C4-2B (cell line): ENCODE results near the gene CRABP1.

Experiments
- CTCF ChIP-seq: fragments of 450-650 bp; conservative IDR thresholded peaks from 2 replicates; pipeline ENCODE4 v1.5.1; 2017; ENCODE audit warnings: mild to moderate bottlenecking
- ZFX ChIP-seq: fragments of 450-650 bp; IDR thresholded peaks from 2 replicates; pipeline ENCODE4 v1.6.1; 2017

- TF ChIP-seq CTCF (no peak), ZFX (no peak)
Measured at GRCh38 chr15:78334845-78335244, 5.3 kb upstream of the CRABP1 start.
